Stimulated activated CD4-positive, alpha-beta T cell treated with anti-CD3 and anti-CD28 coated beads, Interleukin-4, amount 100 ng/mL, for 24 hours (primary cell): ENCODE data around the gene HOXD13.

Experiments
- DNase-seq: peaks from one replicate; pipeline ENCODE4 v3.0.0-alpha.2; 2020

Gene HOXD13

GRCh38 chr2:176133389-176133788 lies 40.9 kb downstream of the HOXD13 start:
- no peak for DNase-seq

GRCh38 chr2:176134035-176134434 lies 41.5 kb downstream of the HOXD13 start:
- DNase-seq: no peak

GRCh38 chr2:176135035-176135440 lies 42.5 kb downstream of the HOXD13 start:
- DNase-seq: no peak

- DNase-seq: no peak
Observed at GRCh38 chr2:176136374-176137251, 44.1 kb downstream of the HOXD13 start.

GRCh38 chr2:176137252-176137580 lies 44.7 kb downstream of the HOXD13 start:
- no peak for DNase-seq

- DNase-seq: no peak
Observed at GRCh38 chr2:176137906-176138305, 45.4 kb downstream of the HOXD13 start.

GRCh38 chr2:176138526-176138922 lies 46.0 kb downstream of the HOXD13 start:
- DNase-seq: no peak

- DNase-seq: no peak
Observed at GRCh38 chr2:176138923-176139660, 46.6 kb downstream of the HOXD13 start.

GRCh38 chr2:176139661-176140512 lies 47.4 kb downstream of the HOXD13 start:
- no peak for DNase-seq

GRCh38 chr2:176140513-176141317 lies 48.2 kb downstream of the HOXD13 start:
- DNase-seq: peak; percentile 53

GRCh38 chr2:176142281-176142680 lies 49.8 kb downstream of the HOXD13 start:
- DNase-seq: no peak
